Retinal pigment epithelial cell (primary cell): ENCODE data around the gene ZNF181.

Experiments
- DNase-seq: peaks from one replicate; pipeline ENCODE4 v3.0.0-alpha.2; 2010; ENCODE audit warnings: low read depth
- H3K4me3 ChIP-seq: 2 replicates; pipeline ENCODE4 v1.5.1; 2011; ENCODE audit warnings: mild to moderate bottlenecking, low read length, control low read depth, moderate library complexity
- CTCF ChIP-seq: conservative IDR thresholded peaks from 2 replicates; pipeline ENCODE4 v1.5.1; 2011; ENCODE audit warnings: low read depth, low read length, control low read depth, inconsistent platforms

ZNF181 gene

GRCh38 chr19:34774857-34775256 lies 40.8 kb downstream of the ZNF181 start:
- no peak for DNase-seq
- no peak overlapping the region for H3K4me3 ChIP-seq
- TF ChIP-seq CTCF, result no peak

GRCh38 chr19:34778342-34778741 lies 44.3 kb downstream of the ZNF181 start:
- no peak for DNase-seq
- no peak for TF ChIP-seq CTCF
- H3K4me3 ChIP-seq, result no peak overlapping the region

- TF ChIP-seq CTCF, result no peak
- no peak for DNase-seq
- H3K4me3 ChIP-seq, result no peak overlapping the region
Measured at GRCh38 chr19:34779652-34780051, 45.6 kb downstream of the ZNF181 start.

- TF ChIP-seq CTCF, result no peak
- H3K4me3 ChIP-seq, result no peak overlapping the region
- DNase-seq, result no peak
Measured at GRCh38 chr19:34786236-34786635, 52.2 kb downstream of the ZNF181 start.

GRCh38 chr19:34787059-34787824 lies 53.2 kb downstream of the ZNF181 start:
- no peak for TF ChIP-seq CTCF
- H3K4me3 ChIP-seq, result no peak overlapping the region
- no peak for DNase-seq

GRCh38 chr19:34788074-34788473 lies 54.0 kb downstream of the ZNF181 start:
- no peak for DNase-seq
- H3K4me3 ChIP-seq, result no peak overlapping the region
- TF ChIP-seq CTCF, result no peak

GRCh38 chr19:34793565-34793964 lies 59.5 kb downstream of the ZNF181 start:
- no peak for TF ChIP-seq CTCF
- DNase-seq, result no peak
- no peak overlapping the region for H3K4me3 ChIP-seq
